ENCODE data around the gene DENND1A.
A peak's percentile ranks its signal among the peaks of the same experiment; 100 is the strongest.
"Not testable (repeated sequence)": the region's sequence is repeated elsewhere in the genome, so short reads cannot be mapped to it uniquely, and the experiment has no call there.

DENND1A gene

DNA sequence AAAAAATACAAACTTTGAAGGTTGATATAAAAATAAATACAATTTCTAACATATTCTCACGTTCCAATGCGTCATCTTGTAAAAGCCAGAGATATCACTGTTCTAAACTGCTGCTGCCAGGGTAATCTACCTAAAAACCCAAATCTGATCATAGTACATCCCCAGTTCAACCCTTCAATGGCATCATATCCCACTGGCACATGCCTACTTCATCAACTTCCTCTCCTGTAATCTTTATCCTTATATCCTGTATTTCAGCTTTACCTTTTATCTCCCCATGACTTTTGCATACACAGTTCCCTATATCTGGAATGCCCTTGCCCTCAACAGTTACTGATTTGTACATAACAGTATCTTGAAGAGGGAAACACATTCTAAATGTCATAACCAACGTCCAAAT, 7.5 kb downstream of the DENND1A start:
- DNase-seq = no peak

DNA sequence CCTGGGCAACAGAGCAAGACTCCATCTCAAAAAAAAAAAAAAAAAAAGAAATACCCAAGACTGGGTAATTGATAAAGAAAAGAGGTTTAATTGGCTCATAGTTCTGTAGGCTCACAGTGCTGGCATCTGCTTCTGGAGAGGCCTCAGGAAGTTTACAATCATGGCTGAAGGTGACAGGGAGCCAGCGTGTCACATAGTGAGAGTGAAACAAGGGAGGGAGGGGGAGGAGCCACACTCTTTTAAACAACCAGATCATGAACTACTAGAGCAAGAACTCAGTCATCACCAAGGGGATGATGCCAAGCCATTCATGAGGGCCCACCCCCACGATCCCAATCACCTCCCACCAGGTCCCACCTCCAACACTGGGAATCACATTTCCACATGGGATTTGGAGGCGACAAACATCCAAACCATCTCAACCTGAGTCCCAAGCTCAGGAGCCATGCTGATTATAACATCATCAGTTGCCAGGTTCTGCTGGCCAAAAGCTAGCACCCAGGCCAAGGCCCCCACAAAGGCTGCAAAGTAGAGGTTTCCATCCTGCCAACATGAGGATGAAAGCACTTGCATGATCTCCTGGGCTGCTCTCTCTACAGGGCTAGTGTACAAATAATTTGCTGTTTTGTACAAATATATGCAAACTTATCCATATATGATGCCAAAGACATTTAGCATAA, 15.3 kb downstream of the DENND1A start:
- DNase-seq = no peak

DNA sequence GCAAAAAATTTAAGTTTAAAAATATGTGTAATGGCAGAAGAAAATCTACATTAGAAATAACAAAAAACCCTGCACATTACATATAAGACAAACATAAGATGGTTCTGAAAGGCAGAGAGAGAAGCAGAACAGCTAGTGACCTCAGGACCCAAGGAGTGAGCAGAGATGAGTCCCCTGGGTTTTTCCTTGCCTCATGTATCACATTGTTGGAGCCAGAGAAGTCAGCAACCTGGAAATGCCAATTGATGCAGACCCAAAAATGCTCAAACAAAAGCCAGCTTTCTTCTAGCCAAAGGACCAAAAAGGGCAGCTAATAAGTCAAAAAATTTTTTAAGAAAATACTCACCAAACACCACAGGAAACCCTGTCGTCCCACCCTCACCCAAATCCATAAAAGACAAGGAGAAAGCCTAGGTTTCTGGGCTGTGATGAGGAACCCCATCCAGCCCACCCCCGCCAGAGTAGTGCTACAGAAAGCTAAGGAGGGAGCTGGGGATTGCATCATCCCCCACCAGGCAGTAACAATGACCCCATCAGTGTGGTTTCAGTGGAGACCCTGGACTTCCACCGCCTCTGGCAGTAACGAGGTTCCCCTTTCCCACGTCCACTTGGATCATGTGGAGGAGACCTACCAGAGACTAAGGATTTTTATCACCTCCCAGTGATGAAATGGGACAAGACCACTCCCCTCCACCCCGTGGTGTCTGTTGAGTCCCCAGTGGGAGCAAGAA, 17.6 kb downstream of the DENND1A start:
- no peak for DNase-seq

DNA sequence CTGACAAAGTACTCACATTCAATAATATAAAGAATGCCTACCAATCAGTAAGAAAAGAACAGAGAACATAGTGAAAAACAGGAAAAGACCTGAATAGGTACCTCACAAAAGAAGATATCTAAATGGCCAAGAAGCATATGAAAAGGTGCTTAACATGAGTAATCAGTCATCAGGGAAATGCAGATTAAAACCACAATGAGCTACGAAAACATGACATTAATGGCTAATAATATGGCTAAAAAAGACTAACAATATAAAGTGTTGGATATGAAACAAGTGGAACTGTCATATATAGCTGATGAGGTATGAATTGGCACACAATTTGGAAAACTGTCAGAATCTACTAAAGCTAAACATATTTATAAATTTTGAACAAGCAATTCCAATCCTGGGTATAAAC, 18.9 kb downstream of the DENND1A start:
- no peak for DNase-seq

DNA sequence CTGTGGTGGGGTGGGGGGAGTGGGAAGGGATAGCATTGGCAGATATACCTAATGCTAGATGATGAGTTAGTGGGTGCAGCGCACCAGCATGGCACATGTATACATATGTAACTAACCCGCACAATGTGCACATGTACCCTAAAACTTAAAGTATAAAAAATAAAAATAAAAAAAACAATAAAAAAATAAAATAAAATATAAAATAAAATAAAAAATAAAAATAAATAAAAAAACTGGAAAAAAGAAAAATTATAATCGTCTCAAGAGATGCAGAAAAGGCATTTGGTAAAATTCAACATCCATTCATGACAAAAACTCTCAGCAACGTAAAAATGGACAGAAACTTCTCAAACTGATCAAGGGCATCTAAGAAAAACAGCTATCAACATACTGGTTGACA, 20.7 kb downstream of the DENND1A start:
- DNase-seq = not testable (repeated sequence)

DNA sequence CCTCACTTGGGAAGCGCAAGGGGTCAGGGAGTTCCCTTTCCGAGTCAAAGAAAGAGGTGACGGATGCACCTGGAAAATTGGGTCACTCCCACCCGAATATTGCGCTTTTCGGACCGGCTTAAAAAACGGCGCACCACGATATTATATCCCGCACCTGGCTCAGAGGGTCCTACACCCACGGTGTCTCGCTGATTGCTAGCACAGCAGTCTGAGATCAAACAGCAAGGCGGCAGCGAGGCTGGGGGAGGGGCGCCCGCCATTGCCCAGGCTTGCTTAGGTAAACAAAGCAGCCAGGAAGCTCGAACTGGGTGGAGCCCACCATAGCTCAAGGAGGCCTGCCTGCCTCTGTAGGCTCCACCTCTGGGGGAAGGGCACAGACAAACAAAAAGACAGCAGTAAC, 26.4 kb downstream of the DENND1A start:
- DNase-seq = not testable (repeated sequence)

DNA sequence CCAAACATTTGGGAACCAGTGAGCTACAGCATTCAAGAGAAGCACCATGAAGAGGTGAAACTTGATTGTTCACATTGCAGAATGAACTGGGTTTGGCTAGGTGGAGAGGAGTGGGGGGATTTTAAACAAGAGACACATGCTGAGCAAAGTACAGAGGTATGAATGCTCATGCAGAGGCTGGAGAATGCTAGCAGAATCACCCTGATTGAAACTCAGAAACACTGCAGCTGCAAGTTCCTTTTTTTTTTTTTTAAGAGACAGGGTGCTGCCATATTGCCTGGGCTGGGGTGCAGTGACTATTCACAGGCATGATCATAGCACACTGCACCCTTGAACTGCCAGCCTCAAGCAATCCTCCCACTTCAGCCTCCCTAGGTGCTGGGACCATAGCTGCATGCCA, 35.1 kb downstream of the DENND1A start:
- no peak for DNase-seq

DNA sequence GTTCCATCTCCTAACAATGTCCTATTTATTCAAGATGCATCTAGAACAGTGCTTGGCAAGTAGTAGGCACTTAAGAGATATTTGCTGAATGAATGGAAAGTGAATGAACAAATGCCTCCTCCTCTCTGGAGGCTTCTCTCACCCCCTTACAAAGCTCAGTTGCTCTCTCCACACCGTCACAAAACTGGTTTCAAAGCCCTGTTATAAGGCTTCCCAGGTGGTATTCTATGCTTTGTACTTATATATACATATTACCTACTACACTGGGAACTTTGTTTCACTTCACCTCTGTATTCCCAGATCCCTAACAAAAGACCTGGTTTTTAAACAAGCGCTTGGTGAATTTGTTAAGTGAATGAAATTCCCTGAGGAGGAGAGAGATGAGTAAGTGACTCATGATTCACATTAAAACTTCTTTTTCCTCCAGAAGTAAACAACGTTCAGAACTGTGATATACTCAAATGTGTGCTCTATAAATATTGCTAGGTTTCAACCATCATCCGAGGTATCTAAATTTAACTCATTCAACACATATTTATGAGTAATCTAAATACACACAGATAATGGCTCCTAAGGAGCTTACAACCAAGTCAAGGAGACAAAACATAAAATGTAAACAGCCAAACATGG, 36.0 kb downstream of the DENND1A start:
- DNase-seq = no peak

DNA sequence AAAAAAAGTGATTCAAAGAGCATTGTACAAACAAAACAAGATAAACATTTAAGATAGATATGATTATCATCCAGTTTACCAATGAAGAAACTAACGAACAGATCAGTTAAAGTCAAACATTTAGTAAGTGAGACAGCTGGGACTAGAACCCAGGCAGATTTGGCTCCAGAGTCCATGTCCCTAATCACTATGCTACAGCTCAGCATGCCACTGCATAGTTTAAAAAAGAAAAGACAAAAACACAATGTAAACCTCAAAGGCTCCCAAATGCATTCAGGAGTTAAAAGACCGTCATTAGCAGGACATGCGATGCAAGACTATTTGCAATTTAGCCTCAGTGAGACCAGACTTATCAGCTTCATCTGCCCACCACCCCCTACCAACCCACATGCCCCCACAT, 36.8 kb downstream of the DENND1A start:
- no peak for DNase-seq

DNA sequence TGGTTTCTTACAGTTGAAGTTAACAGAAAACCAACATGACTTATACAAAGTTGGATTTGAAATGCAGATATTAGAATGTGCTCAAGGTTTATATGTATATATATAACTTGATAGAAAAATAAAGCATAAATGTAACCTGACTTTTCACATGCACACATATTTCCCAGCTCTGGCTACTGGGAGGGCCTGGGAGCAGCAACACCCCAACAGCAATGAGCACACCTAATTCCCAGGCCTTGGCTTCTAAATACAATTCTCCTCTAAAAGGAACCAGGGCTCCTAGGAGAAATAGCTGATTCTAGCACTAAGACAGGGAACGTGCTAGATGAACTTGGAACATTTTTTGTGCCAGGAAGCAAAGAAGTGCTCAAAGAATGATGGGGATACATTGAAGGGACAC, 42.1 kb downstream of the DENND1A start:
- DNase-seq = no peak

DNA sequence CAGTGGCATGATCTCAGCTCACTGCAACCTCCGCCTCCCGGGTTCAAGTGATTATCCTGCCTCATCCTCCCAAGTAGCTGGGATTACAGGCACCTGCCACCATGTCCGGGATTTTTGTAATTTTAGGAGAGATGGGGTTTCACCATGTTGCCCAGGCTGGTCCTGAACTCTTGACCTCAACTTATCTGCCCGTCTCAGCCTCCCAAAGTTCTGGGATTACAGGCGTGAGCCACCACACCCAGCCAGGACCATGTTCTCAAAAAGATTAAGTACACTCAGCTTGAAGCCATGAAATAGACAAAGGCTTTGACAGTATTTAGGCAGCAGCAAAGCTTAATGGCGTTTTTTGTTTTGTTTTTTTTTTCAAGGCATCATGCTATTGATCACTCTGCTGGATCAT, 44.1 kb downstream of the DENND1A start:
- DNase-seq = not testable (repeated sequence)

DNA sequence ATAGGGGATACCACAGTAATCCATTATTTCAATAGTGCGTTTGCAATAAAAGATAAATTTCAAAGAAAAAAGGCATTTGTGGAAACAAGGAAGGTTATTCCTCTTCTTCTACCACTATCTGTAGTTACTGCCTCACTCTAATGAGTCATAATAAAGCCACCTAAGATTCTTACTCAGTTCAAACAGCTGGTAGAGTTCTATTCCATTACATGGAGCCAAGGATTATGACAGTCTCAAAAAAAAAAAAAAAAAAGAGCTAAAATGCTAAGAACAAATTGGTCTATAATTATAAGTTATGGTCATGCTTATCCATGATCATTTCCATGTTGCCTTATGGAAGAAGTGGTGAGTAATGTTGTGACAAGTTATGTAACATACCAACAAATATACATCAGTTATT, 46.3 kb downstream of the DENND1A start:
- no peak for DNase-seq

DNA sequence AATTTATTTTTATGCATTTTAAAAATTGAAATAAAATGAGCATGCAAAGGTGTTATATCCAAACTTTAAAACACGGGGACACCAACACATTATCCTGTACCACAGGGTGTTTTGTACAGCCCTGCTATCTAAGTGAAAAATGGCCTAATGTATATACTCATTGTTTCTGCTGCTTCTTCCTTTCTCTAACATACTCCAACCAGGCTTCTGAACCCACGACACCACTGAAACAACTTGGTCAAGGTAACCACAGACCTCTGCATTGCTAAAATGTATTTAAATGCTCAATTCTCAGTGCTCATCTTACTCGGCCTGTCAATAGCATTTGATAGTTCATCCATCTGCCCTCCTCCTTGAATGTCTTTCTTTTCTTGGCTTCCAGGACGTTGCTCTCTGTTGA, 48.3 kb downstream of the DENND1A start:
- DNase-seq = no peak

DNA sequence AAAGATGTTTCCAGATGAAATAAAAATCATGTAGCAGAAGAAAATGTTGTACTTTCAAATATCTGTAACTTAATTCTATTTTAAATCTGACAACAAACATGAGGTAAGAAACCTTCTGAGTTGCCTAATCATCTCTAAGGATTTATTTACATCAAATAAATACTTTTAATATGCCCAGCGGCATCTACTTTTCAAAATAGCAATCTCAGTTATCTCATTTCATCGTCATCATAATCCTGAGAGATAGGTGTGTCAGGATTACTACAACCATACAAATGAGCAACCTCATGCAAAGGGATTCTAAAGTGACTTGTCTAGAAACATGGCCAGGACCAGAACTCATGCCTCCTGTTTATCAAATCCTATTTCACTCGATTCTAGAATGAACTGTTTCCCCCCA, 49.5 kb downstream of the DENND1A start:
- DNase-seq = no peak

DNA sequence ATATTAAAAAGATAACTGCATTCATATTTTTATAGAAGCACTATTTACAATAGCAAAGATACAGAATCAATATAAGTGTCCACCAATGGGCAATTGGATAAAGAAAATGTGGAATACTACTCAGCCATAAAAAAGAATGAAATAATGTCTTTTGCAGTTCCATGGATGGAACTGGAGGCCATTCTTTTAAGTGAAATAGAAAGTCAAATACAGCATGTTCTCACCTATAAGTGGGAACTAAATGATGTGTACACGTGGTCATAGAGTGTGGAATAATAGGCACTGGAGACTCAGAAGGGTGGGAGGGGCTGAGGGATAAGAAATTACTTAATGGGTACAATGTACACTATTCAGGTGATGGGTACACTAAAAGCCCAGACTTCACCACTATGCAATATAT, 53.2 kb downstream of the DENND1A start:
- no peak for DNase-seq

DNA sequence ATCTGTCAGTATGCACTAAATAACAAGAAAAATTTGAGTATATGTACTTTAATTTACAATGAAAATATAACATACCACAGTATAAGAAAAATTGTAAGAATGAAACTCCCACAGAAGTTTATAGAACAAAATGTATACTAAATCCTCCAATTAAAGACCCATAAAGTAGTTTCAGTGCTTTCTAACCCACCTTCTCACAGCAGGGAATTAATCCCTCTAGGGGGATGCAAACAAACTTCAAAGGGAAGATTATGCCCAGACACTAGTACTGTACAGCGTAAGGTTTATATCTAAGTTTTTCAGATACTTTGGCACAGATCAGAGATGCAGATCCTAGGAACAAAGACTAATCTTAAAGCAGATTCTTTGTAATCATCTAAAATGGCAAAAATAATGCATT, 57.2 kb downstream of the DENND1A start:
- no peak for DNase-seq

DNA sequence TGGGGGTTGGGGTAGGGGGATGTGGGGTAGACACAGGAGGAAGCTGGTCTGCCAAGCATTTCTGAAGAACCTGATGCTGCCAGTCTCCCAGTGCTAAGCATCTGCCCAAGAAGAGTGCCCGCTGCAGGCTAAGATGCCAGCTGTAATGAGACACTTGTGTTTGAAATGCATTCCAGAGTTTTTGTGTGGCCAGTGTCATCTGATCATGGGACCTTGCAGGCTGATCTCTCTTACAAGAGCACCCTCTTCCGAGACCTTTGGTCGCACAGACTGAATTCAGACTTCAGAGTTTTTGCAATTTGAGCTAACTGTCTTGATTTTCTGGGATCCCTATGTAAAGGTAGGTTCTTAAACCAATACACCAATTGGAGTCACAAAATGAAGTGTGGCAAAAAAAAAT, 58.1 kb downstream of the DENND1A start:
- no peak for DNase-seq

DNA sequence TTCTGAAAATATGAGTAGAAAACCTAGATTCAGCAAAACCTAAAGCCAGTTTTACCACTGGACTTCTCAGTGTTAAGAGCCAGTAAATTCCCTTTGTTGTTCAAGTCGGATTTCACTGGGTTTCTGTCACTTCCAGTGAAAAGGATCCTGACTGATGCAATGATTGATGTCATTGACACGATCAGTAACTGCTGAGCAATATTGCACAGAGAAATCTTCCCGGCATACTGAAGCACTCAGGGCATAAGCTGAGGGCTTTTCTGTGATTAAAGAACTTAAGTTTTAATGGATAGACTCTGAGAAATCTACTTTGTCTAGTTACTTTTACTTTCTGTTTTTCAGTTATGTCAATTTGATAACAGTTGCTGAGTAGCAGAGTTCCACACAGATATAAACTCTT, 61.9 kb downstream of the DENND1A start:
- no peak for DNase-seq

DNA sequence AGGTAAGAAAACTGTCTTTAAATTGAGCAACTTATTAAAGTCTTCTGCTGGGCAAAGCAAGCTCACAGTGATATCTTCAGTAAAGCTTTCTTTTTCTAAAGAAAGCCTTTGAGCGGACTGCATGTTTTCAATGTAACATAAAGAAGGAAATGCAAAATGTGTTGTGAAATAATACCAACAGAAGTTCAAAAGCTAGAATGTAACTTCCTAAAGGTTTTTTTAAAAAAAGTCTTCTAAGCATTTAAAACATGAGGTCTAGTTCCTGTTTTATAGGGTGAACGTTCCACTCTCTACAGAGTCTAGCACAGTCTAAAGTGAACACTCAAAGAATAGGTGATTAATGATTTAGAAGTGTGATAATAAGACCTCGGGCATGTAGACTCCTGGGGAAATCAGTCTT, 62.9 kb downstream of the DENND1A start:
- DNase-seq = no peak

DNA sequence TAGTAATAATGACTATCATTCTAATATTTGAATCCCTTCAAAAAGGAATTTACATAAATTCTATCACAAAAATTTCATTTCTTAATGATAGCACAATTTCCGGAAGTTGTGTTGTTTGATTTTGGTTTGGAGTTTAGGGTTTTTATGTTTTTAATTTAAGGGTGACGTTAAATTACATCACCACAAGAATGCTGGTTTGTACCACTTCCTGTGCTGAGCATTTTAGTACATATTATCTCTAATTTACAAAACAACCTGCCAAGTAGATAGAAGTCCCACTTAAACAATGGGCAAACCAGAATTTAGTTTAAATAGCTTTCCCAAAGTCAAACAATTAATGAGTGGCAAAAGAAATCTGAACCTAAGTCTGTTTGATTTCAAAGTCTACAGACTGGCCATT, 63.4 kb downstream of the DENND1A start:
- DNase-seq = no peak

DNA sequence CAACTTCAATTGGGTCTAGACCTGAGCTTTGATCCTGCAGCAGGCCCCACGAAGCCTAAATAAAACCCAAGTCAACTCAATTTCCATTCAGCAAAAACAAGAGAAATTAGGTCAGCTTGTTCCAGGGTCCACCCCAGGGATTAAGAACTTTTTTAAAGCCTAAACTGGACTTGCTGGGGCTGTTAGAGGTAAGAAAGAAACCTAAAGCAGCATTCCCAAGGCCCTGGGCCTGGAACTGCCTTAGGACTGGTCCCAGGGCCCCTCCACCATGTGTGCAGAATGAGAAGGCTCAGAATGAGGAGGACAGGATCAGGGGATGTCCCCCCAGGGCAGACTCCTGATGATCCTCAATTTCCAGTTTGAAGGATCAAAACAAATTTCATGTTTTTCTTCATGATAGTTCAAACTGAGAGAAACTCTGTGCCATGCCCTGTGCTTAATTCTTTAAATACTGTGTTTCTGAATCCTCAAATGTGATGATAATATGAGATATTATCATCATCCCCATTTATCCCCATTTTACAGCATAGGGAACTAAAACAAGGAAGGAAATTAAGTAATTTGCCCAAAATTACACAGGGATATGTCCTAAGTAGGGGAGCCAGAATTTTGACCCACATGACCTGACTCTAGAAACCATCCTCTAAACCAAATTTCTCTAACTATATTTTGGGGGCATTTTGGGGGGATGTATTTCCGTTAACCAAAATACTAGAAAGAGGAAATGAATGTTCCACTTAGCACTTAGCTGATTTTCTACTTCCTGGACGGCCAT, 64.5 kb downstream of the DENND1A start:
- DNase-seq = no peak

DNA sequence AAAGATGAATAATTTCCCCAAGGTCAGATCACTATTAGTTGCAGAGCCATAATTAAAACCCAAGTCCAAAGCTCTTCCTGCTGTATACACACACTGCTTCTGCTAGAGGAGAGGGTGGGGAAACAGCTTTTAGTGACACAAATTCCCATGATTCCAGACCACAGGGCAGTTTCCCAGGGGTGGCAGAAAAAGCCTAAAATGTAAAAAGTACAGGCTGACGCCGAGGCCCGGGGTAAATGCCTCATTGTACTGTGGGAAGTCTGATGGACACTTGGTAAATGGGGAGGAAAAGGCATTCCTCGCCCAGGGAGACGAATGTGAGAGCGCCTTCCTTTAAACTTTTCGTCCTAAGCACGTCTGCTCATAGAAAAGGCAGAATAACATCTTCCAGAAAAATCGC, 65.7 kb downstream of the DENND1A start:
- peak; percentile 61 for DNase-seq

DNA sequence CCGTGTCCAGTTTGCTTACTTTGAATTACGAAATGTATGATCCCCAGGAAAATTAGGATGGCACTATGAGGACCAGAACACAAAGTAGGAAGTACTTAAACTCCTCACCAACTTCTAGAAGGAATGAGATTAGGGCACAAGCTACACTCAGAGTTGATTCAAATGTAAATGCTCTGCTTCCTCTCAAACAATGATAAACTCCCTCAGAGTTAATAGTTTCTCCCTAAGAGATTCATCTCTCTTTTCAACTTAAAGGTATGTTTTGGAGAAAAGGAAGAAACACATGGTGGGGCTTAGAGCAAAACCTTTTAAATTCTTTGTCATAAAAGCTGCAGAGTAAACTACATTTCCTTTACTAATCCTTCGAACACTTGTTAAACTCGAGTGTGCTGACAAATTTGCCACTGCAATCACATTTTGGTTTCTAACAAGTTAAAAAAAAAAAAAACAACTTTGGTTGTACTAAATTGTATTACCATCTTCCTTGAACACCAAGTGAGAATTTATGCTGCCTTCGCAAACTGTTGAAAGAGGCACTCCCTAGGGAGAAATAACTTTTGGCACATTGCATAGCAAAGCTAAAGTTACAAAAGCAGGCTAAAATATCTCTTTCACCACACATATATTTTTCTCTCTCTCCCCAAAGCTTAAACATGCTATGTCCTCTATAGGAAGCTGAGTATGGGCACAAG, 66.6 kb downstream of the DENND1A start:
- DNase-seq = no peak

Data from islet precursor cell (in vitro differentiated cells).